IPS-NIHi11 (cell line): ENCODE measurements around the gene RUNX1.

Source experiments
- DNase-seq: peaks from one replicate; pipeline ENCODE4 v3.0.0; 2012; ENCODE audit warnings: mixed read lengths, low spot score

Gene RUNX1

GRCh38 chr21:34846601-34847112, 202.4 kb downstream of the RUNX1 start:
- DNase-seq, result peak; percentile 61

- DNase-seq, result no peak
Measured at GRCh38 chr21:34845521-34846451, 203.3 kb downstream of the RUNX1 start.

GRCh38 chr21:34844924-34845238, 204.2 kb downstream of the RUNX1 start:
- no peak for DNase-seq

- DNase-seq, result no peak
Measured at GRCh38 chr21:34844013-34844923, 204.8 kb downstream of the RUNX1 start.

- DNase-seq, result no peak
Measured at GRCh38 chr21:34843562-34843961, 205.5 kb downstream of the RUNX1 start.

- no peak for DNase-seq
Measured at GRCh38 chr21:34841154-34841553, 207.9 kb downstream of the RUNX1 start.

GRCh38 chr21:34840693-34841092, 208.4 kb downstream of the RUNX1 start:
- DNase-seq, result no peak

GRCh38 chr21:34838956-34839820, 209.9 kb downstream of the RUNX1 start:
- no peak for DNase-seq

- no peak for DNase-seq
Measured at GRCh38 chr21:34836933-34837505, 212.1 kb downstream of the RUNX1 start.

GRCh38 chr21:34836103-34836932, 212.8 kb downstream of the RUNX1 start:
- no peak for DNase-seq

GRCh38 chr21:34835526-34835925, 213.6 kb downstream of the RUNX1 start:
- DNase-seq, result peak; percentile 29

GRCh38 chr21:34834852-34835501, 214.1 kb downstream of the RUNX1 start:
- no peak for DNase-seq

GRCh38 chr21:34834290-34834689, 214.8 kb downstream of the RUNX1 start:
- no peak for DNase-seq

- DNase-seq, result no peak
Measured at GRCh38 chr21:34833465-34833864, 215.6 kb downstream of the RUNX1 start.

GRCh38 chr21:34830386-34831170, 218.5 kb downstream of the RUNX1 start:
- DNase-seq, result no peak

GRCh38 chr21:34827445-34828235, 221.5 kb downstream of the RUNX1 start:
- no peak for DNase-seq

GRCh38 chr21:34826836-34827235, 222.3 kb downstream of the RUNX1 start:
- DNase-seq, result no peak

- DNase-seq, result no peak
Measured at GRCh38 chr21:34825948-34826548, 223.1 kb downstream of the RUNX1 start.
